Stimulated activated CD8-positive, alpha-beta memory T cell treated with anti-CD3 and anti-CD28 coated beads, Interleukin-4, amount 100 ng/mL, for 1 hour (primary cell): Measurements from ENCODE around the gene CHIA.

Source experiments
- DNase-seq, 2 donors: peaks; one replicate each; pipeline ENCODE4 v3.0.0-alpha.2; 2020; ENCODE audit warnings: low read depth in 2 of 2, low spot score in 1 of 2

Gene CHIA

DNA sequence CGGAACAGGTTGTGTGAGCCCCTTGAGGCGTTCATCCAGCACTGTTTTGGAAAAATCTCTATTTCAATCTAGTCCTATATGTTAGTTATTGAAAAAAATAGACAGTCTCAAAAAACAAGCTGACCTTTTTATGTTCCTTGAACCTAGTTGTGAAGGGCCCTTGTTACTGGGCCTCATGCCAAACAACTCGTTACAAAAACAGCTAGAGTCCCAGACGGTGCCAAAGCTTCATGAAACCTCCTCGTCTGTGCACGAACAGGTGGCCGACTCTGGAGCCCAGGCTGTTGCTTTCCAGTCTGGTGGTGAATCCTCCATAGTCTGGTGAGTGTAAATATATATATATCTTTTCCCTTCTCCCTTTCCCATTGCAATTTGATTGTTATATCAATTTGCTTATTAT lies at the start of gene CHIA:
CHIA (plus strand) TSS at position 222 of the 400 bp plus-strand sequence. CDS start 19,617 bp downstream, outside the sequence.
- no peak for DNase-seq

DNA sequence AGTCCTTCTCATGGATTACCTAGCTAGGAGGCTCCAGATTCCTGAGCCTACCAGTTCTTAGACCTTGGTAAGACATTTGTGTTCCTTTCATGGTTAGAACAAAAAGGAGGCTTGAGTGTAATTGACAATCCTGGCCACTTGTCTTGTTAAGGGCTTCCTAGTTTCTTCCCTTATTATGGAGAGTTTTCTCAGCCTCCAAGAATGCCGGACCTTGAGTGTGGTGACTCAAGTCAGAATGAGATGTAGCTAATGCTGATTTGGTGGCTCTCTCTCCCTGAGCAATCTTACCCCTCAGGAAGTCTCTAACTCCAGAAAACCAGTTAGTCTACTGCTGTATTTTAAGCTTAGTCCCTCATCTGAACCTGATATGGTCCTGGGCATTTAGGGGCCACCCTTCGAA lies 48.9 kb upstream of the CHIA start:
- no peak for DNase-seq

DNA sequence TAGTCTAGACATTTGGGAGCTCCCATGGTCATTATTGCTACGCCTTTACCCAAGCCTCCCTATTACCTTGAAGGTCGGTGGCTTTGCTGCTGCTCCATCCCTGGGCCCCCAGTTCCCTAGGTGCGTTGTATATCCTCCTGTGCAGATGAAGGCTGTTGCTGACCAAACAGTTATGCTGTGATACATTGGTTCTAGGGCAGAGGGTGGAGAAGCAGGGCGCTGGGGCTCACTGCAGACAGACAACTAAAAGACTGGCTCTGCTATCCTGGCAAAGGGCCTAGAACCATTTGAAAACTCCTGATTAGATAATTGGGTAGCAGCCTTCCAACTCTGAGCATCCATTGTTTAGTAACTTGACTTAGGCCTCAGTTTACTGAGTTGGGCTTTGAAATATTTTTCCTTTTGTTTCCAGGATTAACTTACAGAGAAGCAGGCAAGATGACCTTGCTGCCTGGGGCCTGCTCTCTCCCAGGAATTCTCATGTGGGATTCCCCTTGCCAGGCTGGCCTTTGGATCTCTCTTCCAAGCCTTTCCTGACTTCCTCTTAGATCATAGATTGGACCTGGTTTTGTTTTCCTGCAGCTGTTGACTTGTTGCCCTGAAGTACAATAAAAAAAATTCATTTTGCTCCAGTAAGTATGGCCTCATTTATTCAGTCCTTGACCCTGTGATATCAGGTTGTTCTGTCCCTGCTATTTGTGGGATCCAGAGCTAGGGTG lies 47.7 kb upstream of the CHIA start:
- no peak for DNase-seq

DNA sequence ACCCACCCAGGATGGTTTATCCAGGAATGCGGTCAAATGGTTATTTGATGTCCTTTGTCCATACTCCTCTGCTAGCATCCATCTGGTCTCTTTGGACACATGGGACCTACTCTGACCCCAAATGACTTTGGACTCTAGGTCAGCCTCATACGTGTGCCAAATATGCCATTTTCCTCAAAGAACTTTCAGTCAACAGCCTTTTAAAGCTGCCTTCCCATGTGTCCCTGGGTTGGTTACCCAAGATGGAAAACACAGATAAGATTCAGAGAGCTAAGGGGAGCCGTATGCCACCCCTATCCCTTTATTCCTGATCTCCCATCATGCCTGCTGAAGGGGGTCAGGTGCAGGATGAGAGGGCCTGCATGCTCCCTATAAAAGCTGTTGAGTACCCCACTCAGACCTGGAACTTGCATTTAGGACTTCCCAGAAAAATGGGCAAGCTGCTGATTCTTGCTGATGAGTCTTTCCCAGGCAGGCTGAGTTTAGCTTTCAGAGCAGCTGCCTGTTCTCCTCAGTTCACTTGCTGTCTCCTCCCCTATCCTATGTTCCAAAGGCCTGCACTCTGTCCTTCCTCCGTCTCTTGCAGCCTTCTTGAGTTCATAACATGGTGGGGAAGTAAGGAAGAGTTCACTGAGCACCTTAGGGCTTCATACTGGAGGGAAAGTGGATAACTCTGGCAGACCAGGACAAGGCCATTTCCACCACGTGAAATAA lies 43.4 kb upstream of the CHIA start:
- DNase-seq, result no peak

DNA sequence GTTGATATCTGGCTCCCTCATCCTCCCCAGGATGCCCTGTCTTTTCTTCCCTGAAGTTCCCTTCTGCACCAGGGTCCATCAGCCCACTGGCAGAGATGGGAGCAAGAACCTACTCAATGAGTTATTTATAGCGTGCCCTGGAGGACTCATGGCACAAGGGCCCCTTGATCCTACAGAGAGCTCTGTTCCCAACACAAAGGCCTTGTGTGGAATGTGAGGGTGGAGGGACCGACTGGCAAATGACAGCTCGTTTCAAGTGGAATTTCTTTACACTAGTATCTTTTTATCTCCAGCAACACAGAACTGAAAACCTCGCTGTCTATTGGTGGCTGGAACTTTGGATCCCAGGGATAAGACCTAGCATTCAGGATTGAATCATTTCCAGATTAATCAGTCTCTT lies 40.7 kb upstream of the CHIA start:
- DNase-seq, result no peak

DNA sequence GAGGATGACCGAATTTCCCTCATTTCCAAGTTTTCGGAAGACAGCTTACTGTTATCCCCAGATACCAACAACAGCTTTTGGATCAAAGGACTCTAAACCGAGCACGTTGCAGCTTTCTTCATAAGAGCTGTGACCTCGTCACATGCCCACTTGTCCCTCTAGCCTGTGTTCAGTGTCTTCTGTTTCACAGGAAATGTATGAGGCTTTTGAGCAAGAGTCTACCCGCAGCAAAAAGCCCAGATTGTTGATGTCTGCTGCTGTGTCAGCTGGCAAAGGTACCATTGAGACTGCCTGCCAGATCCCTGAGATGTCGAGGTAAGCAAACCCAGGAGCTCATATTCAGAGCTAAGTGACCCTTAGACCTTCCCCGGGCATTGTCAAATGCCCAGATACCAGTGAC lies 39.1 kb upstream of the CHIA start:
- no peak for DNase-seq

DNA sequence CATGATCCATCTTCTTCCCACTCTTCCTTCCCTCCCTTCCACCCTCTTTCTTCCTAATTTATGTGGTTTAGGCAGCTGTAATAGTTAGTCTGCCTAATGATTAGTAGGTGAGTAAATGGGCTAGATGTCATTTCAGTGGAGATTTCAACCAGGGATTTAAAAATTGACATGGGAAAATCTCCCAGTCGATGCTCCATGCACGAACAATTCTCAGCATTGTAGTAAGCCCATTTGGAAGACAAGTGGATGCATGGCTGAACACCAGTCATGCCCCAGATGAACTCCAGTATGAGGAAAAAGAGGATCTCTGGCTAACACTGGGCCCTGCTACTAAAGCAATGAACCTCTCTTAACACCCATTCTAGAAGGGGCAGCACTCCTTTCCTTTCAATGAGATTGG lies 37.9 kb upstream of the CHIA start:
- no peak for DNase-seq

DNA sequence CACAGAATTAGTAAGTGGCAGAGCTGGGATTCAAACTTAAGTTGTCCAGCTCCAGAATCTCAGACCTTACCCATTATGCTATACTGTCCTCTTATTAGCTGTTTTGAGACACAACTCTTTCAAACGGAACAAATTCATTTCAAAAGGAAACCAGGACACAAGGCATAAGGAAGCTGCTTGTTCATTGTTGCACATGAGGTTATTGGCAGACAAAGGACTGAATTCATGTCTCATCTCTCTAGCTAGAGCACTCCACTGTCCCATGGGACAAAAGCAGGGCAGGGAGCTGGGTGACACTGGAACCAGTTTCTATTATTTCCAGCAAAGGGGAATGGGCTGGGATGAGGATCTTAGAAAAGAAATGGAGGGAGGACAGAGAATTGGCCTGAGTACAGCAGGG lies 36.8 kb upstream of the CHIA start:
- no peak for DNase-seq

DNA sequence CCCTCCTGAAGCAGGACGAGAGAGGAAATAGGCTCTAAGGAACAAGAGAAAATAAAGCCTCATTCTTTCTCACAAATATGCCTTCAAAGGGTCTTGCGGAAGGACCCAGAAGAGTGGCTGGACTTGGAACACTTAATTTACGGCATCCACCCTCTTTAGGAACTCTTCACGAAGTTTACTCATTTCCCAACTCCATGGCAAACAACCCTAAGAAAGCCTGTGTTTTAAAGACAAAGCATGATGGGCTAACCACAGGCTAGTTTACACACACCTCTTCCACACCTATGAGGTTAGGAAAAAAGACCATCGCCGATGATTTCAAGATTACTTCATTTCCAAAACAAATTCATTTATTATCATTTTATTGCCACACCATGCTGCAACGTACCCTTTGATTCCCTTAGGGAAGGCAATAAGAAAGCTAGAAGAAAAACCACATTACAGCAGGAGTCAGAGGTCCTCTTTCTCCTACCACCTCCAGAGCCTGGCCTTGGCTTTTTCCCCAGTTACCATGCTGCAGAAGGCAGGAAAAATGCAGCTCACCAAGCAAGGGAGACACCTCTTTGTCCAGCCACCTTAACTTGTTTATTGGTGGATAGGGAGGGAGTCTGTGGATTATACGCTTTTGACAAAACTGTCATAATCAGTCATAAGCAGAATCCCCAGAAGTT lies 33.5 kb upstream of the CHIA start:
- DNase-seq, result no peak

DNA sequence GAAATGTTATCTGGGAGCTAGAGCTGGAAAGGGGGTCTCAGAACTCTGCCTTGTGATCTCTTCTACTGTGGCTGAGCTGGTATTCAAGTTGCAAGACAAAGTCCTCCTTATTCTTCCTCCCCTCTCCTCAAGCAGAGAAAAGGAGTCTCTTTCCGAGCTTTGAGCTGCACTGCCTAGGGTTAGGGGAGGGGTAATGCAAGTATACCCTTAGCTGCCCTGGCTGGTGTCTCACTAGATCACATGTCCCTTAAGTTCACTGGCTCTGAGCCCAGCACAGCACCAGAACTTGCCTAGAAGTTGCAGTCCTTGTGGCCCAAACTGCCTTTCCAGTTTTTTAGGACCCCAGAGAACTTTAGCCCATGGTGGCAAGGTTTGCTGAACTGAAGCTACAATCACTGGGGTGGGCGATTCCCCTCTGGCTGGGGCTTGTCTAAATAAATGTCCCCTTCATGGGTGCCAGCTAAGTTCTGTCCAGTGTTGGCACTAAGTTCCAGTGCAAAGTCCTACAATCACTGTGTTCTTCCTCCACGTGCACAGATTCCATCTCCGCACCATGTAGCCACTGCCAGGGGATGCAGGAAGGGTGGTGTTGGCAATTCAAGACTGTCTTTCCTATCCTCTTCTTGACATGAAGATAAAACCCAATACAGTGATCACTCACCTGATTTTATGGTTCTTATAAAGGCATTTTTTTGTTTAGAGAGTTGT lies 22.7 kb upstream of the CHIA start:
- DNase-seq, result no peak

DNA sequence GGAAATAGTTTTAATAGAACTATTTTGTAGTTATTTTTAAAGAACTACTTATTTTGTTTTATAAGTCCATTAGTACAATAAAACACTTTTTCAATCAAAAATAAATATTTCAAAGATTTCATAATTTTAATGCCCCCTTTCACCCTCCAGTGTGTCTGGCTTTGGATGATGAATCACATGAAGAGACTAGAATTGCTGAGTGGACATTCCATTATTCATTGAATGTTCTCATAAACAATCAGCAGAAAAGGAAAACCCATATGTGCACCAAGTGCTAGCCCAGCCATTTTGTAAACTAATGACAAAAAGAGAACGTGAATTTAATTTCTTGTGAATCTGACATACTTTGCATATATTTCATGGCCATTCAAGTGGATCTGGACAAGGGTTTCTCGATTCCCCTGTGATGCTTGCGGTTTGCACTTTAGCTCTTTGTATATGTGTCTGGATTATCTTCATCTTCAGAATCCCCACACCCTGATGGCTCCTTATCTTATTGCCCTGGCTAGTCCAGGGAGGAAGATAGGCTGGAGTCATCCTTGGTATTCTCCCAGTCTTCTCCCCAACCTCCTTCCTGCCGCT lies 20.7 kb upstream of the CHIA start:
- no peak for DNase-seq

DNA sequence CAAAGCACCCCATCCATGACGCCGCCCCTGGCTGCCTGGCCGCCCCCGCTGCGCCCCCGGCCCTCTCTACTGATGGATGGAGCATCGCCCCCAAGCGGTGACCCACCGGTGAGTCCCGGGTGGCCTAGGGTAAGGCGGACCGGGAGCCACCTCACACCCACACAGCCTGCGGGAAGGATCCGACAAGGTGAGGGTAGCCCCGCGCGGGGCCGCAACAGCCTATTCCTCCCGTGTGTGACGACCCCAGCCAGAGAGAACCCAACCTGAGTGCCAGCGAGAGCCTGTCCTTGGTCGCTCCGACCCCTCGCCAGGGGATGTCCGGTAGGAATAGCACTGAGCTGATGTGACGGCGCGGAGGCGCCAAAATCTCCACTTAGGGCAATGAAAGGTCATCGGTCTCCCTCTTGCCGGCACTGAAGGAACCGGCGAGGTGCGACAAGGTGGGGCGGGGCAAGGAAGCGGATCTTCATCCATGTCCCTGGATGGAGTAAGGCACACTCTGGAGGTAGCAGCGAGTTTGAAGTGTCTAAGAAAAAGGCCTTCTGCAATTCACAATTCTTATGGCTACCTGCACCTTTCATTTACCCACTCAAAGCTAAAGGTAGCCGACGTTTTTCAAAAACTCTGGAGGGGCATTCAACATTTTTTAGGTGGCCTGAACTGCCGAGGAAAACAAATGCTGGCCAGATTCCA lies 19.7 kb upstream of the CHIA start:
- no peak for DNase-seq

DNA sequence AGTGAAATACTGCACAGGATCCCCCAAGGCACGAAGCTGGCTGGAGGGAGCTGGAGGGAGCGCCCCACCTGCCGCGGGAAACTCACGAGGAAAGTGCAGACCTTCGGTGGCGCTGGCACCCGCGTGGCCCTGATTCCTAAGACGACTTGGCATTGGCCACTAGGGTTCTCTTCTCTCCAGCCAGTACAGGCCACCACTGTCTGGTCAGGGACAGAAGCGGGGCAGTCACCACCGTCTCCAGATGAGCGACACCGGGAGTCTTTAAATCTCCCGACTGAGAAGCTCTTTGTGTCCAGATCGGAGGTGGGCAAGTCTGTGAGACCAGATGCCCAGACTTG lies 19.2 kb upstream of the CHIA start:
- no peak for DNase-seq

DNA sequence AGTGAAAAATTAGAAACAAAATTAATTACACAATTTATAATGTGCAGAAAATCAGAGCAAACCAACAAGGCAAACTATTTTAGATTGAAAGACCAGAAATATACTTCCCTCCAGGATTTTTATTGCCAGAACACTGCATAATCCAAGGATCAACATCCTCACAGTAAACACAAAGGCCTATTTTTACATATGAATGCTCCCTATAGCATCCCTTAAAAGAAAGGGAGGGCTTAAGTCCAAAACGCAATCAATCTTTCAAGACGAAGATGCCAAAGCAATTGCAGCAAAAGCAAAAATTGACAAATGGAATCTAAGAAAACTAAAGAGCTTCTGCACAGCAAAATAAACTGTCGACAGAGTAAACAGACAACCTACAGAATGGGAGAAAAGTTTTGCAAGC lies 18.6 kb upstream of the CHIA start:
- no peak for DNase-seq

DNA sequence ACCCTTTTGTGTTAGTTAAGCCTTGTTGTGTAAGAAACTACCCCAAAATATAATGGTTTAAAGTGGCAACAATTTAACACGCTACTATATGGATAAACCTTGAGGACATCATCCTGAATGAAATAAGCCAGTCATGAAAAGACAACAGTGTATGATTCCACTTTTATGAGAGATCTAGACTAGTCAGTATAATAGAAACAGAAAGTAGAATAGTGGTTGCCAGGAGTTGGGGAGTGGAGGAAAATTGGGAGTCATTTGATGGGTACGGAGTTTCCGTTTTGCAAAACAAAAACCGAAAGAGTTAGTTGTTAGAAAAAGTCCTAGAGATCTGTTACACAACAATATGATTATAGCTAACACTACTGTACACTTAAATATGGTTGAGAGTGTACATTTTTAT lies 16.0 kb upstream of the CHIA start:
- no peak for DNase-seq

DNA sequence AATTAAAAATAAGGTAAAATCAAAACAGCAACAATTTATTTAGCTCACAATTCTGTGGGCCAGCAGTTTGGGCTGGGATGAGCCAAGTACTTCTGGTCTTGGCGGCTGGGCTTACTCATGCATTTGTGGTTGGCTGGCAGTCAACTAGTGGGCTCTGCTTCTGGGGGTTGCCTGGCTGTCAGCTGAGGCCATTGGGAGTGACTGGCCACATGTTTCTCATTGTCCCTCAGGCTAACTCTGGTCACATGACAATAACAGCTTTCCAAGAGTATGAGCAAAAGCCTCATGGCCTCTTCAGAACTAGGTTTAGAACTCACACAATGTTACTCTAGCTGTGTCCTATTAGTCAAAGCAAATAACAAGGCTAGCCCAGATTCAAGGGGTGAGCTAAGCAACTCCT lies 15.6 kb upstream of the CHIA start:
- DNase-seq, result no peak

DNA sequence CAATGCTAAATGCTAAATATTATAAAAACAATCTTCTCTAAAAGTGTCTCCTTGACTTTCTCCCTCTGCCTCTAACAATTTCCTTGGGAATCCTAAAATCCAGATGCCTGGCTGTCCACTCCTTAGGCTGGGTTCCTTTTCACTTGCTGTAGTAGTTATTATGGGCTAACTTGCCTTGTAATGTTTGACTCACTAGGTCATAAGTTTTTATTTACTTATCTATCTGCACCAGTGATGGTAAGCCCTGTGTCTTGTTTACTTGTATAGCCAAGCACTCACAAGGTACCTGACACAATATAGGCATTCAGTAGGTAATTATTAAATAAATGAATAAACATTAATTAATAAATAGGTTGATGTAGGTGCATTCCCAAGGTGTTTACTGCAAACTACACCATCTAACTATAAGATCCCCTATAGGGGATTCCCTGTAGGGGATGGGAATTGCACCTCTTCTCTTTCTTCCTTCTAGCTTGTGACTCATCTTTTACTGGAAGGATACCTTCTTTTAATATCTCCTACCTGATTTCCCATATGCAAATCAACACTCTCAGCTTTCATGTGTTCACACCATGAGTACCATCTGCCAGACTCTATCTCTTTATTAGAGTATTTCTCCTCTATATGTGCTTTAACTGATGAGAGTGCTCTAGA lies 14.7 kb upstream of the CHIA start:
- DNase-seq, result no peak

DNA sequence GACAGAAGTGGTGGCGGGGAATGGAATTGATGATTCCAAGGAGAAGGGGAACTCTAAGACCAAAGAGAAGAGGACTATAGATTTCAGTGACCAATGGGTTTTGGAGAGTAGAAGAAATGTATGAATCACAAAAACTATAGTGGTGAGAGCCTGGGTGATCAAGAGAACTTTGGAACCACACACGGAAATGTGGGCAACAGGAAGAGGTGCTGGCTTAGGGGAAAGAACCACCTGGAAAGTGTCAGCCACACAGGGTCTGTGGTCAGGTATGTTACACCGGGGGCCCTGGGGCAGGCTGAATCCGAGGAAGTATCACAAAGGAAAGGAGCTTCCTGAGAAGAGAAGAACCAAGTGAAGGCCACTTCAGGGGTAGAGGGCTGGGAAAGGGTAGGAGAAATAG lies 11.5 kb upstream of the CHIA start:
- DNase-seq, result no peak

DNA sequence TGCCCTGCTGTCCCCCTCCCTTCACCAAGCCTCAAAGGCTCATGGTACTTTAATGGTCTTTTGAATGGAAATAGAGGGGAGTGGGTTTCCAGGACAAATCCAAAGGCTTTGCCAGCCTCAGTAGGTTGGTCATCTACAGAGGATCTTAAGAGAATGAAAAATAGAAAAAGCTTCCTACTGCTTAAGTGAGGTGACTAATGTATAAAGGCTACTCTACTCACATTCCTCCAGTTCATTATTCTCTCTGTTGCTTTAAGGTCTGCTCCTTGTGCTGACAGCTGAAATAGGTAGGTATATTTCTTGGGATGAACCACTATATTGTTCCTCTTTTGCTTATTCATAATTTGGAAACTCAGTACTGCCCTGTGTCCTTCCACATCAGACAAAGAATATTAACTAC lies 10.4 kb upstream of the CHIA start:
- no peak for DNase-seq

DNA sequence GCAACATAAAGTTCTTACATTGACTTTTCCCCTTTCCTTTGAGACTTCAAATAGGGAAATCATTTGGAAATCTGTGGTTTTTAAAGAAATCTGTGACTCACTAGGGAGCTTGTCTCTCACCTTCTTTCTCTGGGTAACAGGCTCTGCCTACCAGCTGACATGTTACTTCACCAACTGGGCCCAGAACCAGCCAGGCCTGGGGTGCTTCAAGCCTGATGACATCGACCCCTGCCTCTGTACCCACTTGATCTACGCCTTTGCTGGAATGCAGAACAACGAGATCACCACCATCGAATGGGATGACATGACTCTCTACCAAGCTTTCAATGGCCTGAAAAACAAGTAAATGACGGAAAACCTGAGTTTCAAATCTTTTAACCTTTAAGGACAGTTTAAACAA lies 9.2 kb upstream of the CHIA start:
- no peak for DNase-seq
